Gastroesophageal sphincter (tissue), 4 donors: Measurements from ENCODE around the gene SLC39A10. TPM values are rescaled to one million over a fixed set of nuclear protein-coding genes. Genes with fewer than 3 reads are reported as not detected.

ENCODE experiments used
- ATAC-seq: fragments of 150-250 bp; one replicate; pipeline ENCODE4 v1.9.1; 2016; ENCODE audit warnings: mild to moderate bottlenecking, moderate library complexity
- H3K27ac ChIP-seq, 4 donors: fragments of 200-600 bp; sonication (generic) in 3 of 4; 1 replicate in 3 of 4; 2 replicates in 1 of 4; pipeline ENCODE4 v1.5.1; 2016 to 2019
- H3K27me3 ChIP-seq: fragments of 200-600 bp; sonication (generic); one replicate; pipeline ENCODE4 v1.5.1; 2019
- H3K36me3 ChIP-seq, 2 donors: fragments of 200-600 bp; sonication (generic); one replicate each; pipeline ENCODE4 v1.5.1; 2019; ENCODE audit warnings: control low read depth in 1 of 2
- H3K4me1 ChIP-seq, 3 donors: fragments of 200-600 bp; sonication (generic); 1 replicate in 2 of 3; 2 replicates in 1 of 3; pipeline ENCODE4 v1.5.1; 2016 to 2019; ENCODE audit warnings: control low read depth in 2 of 3
- H3K4me3 ChIP-seq, 2 donors: fragments of 200-600 bp; sonication (generic); one replicate each; pipeline ENCODE4 v1.5.1; 2019; ENCODE audit warnings: mild to moderate bottlenecking in 1 of 2, moderate library complexity in 1 of 2
- H3K9me3 ChIP-seq, 3 donors: fragments of 200-600 bp; sonication (generic); one replicate each; pipeline ENCODE4 v1.5.1; 2017 to 2019; ENCODE audit warnings: control low read depth in 2 of 3
- EP300 ChIP-seq: sonication (generic); formaldehyde crosslinking; IDR thresholded peaks from one replicate; pipeline ENCODE4 v1.6.1; 2017; ENCODE audit warnings: antibody characterized with exemption, mild to moderate bottlenecking
- POLR2A ChIP-seq, 2 donors: fragments of 450-650 bp; IDR thresholded peaks; one replicate each; pipeline ENCODE4 v1.6.1; 2017; ENCODE audit warnings: antibody characterized with exemption in 2 of 2, mild to moderate bottlenecking in 2 of 2, moderate library complexity in 1 of 2
- POLR2AphosphoS5 ChIP-seq: sonication (generic); formaldehyde crosslinking; IDR thresholded peaks from one replicate; pipeline ENCODE4 v1.6.1; 2017; ENCODE audit warnings: antibody characterized with exemption
- WGBS, 2 donors: methylation state at CpG; one replicate each; pipeline ENCODE4 v1.1.5; 2018; ENCODE audit warnings: low coverage in 1 of 2; 5-methylcytosine and 5-hydroxymethylcytosine counted together
- total RNA-seq, 4 donors: library from RNA; depleted of rRNA; stranded (reverse); fragments of >200 nt; gene quantifications; one replicate each; pipeline ENCODE4 v1.1.0, GENCODE V29; 2016
- TF ChIP-seq, protein P1 (sequence below), 4 experiments: fragments of 200-600 bp in 2 of 4; fragments of 450-650 bp in 2 of 4; sonication (generic) in 1 of 4; IDR thresholded peaks; one replicate each; pipeline ENCODE4 v1.5.1; 2017 to 2019; ENCODE audit warnings: antibody characterized with exemption in 4 of 4, mild to moderate bottlenecking in 2 of 4, moderate library complexity in 2 of 4

Gene SLC39A10
- total RNA-seq, 4 donors from 2014 or later, result 7.1 to 14.6 (median 9.5) TPM

- TF ChIP-seq EP300 (no peak), POLR2A (IDR thresholded peaks at IDR 0.05) (no peak), POLR2AphosphoS5 (no peak)
- TF ChIP-seq, protein P1, sequence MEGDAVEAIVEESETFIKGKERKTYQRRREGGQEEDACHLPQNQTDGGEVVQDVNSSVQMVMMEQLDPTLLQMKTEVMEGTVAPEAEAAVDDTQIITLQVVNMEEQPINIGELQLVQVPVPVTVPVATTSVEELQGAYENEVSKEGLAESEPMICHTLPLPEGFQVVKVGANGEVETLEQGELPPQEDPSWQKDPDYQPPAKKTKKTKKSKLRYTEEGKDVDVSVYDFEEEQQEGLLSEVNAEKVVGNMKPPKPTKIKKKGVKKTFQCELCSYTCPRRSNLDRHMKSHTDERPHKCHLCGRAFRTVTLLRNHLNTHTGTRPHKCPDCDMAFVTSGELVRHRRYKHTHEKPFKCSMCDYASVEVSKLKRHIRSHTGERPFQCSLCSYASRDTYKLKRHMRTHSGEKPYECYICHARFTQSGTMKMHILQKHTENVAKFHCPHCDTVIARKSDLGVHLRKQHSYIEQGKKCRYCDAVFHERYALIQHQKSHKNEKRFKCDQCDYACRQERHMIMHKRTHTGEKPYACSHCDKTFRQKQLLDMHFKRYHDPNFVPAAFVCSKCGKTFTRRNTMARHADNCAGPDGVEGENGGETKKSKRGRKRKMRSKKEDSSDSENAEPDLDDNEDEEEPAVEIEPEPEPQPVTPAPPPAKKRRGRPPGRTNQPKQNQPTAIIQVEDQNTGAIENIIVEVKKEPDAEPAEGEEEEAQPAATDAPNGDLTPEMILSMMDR (IDR thresholded peaks at IDR 0.05), result no peak
- Histone ChIP-seq H3K4me3 (no peak overlapping the region), H3K27me3 (no peaks in the 10 kb centered on the region), H3K27ac (no peak overlapping the region), H3K9me3 (peaks cover 0 to 10% (median 0%) of the 10 kb centered on the region in 3 donors), H3K4me1 (no peaks in the 10 kb centered on the region), H3K36me3 (no peaks in the 10 kb centered on the region)
- ATAC-seq, result no peak
Measured at GRCh38 chr2:195763866-195764265, 106.8 kb downstream of the SLC39A10 start.

GRCh38 chr2:195766691-195767090, 109.7 kb downstream of the SLC39A10 start:
- ATAC-seq, result no peak
- Histone ChIP-seq H3K27ac (no peak overlapping the region), H3K27me3 (no peaks in the 10 kb centered on the region), H3K9me3 (peaks cover 0 to 10% (median 0%) of the 10 kb centered on the region in 3 donors), H3K4me1 (no peaks in the 10 kb centered on the region), H3K4me3 (no peak overlapping the region), H3K36me3 (no peaks in the 10 kb centered on the region)
- WGBS, 2 donors, result 92 to 97% methylated on average over 1 of the region's 1 CpG
- TF ChIP-seq POLR2AphosphoS5, result no peak
- TF ChIP-seq, protein P1 (IDR thresholded peaks at IDR 0.05), result no peak
- no peak for TF ChIP-seq EP300
- no peak for TF ChIP-seq POLR2A (IDR thresholded peaks at IDR 0.05)

GRCh38 chr2:195768431-195768830, 111.4 kb downstream of the SLC39A10 start:
- WGBS, 2 donors, result 63 to 64% methylated on average over 2 of the region's 2 CpGs

DNA sequence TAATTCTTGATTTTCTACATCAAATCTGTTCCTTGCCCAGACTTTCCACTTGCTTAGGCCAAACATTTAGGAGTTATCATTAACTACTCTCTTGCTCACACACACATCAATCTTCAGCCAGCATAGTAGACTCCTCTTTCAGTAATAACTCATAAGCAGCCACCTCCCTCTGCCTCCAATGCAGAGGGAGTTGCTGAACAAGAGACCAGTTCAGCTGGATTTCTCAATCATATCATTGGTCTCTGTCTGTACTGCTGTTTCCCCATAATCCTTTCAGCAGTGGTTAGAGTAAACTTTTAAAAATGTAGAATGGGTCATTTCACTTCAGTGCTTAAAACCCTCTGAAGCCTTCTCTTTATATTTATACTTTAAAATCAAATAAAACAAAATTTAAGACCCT, 112.9 kb downstream of the SLC39A10 start:
- no peak overlapping the region for H3K27ac ChIP-seq
- H3K9me3 ChIP-seq, result peaks cover 0 to 2% (median 0%) of the 10 kb centered on the region in 3 donors
- H3K27me3 ChIP-seq, result no peaks in the 10 kb centered on the region
- H3K4me1 ChIP-seq, result no peaks in the 10 kb centered on the region
- no peak overlapping the region for H3K4me3 ChIP-seq
- H3K36me3 ChIP-seq, result no peaks in the 10 kb centered on the region
- no peak for TF ChIP-seq POLR2AphosphoS5
- TF ChIP-seq EP300, result no peak
- TF ChIP-seq, protein P1 (IDR thresholded peaks at IDR 0.05), result no peak
- no peak for TF ChIP-seq POLR2A (IDR thresholded peaks at IDR 0.05)
- ATAC-seq, result no peak

More at GRCh38 chr2:195768431-195768830, 111.4 kb downstream of the SLC39A10 start:
- no peak overlapping the region for H3K4me3 ChIP-seq
- no peaks in the 10 kb centered on the region for H3K27me3 ChIP-seq
- H3K4me1 ChIP-seq, result no peaks in the 10 kb centered on the region
- H3K36me3 ChIP-seq, result no peaks in the 10 kb centered on the region
- TF ChIP-seq EP300 (no peak), POLR2A (IDR thresholded peaks at IDR 0.05) (no peak)
- no peak for ATAC-seq
- H3K9me3 ChIP-seq, result peaks cover 0 to 10% (median 0%) of the 10 kb centered on the region in 3 donors
- H3K27ac ChIP-seq, result no peak overlapping the region

DNA sequence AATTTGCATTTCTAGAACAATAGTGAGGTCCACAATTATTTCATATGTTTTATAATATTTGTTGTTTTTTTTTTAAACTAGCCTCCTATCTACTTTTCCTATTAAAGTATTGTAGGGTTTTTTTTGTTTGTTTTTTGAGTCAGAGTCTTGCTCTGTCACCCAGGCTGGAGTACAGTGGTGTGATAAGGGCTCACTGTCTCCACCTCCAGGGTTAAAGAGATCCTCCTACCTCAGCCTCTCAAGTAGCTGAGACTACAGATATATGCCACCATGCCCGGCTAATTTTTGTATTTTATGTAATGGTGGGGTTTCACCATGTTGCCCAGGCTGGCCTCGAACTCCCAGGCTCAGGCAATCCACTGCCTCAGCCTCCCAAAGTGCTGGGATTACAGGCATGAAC, 122.5 kb downstream of the SLC39A10 start:
- ATAC-seq, result no peak
- H3K4me1 ChIP-seq, result no peaks in the 10 kb centered on the region
- H3K27ac ChIP-seq, result no peak overlapping the region
- H3K4me3 ChIP-seq, result no peak overlapping the region
- H3K36me3 ChIP-seq, result no peaks in the 10 kb centered on the region
- no peak for TF ChIP-seq POLR2A (IDR thresholded peaks at IDR 0.05)
- no peak for TF ChIP-seq EP300
- TF ChIP-seq, protein P1 (IDR thresholded peaks at IDR 0.05), result no peak
- no peak for TF ChIP-seq POLR2AphosphoS5
- no peaks in the 10 kb centered on the region for H3K9me3 ChIP-seq
- 77 to 80% methylated on average over 1 to 2 of the region's 2 CpGs for WGBS, 2 donors
- H3K27me3 ChIP-seq, result no peaks in the 10 kb centered on the region
